ENCODE results near the gene IFT57.

Gene IFT57

DNA sequence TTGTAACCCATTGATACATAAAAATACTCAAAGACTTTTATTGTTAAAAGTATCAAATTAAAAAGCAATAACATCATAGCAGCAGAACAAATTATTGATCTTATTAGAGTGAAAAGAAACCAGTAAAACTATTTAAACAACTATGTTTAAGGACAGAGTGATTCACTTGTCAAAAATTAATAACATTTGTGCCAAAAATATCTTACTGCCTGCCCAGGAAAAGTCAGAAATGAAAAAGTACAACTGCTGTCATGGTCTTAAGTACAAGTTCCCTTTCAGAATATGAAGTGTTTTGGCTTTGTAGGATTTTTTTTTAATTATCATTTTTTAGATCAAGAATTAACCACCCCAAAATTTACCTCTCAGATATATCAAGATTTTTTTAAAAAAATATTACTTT lies 3.4 kb downstream of the IFT57 start:
- no peak for DNase-seq

DNA sequence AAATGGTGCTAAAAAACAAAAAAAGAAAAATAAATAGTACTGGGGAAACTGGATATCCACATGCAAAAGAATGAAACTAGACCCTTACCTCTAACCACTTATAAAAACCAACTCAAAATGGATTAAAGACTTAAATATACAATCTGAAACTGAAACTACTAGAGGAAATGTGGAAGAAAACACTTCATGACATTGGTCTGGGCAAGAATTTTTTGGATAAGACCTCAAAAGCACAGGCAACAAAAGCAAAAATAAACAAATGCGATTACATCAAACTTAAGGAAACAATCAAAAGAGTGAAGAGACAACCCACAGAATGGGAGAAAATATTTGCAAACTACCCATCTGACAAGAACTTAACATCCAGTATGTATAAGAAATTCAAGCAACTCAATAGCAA lies 6.4 kb downstream of the IFT57 start:
- DNase-seq, result no peak

GRCh38 chr3:108209579-108209978 lies 12.6 kb downstream of the IFT57 start:
- no peak for DNase-seq

GRCh38 chr3:108208831-108209230 lies 13.4 kb downstream of the IFT57 start:
- DNase-seq, result no peak

DNA sequence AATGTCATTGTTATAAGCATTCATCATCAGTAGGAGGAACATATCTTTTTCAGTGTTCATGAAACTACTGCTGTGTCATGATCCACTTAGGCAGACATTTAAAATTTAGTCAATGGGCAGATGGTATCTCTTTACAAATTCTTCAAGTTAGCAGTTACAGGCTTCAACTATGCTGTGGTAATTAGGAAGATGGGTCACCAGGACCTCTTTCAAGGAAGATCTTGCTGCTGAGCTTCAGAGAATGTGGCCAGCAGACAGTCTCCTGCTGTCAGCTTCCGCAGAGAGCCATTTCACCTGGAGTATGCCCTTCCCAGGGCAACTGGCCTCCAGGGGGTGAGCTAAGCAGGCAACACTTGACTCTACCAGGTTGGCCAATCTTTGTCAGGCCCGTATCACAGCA lies 19.4 kb downstream of the IFT57 start:
- DNase-seq, result no peak

GRCh38 chr3:108202080-108202479 lies 20.1 kb downstream of the IFT57 start:
- no peak for DNase-seq

GRCh38 chr3:108201258-108201657 lies 21.0 kb downstream of the IFT57 start:
- no peak for DNase-seq

DNA sequence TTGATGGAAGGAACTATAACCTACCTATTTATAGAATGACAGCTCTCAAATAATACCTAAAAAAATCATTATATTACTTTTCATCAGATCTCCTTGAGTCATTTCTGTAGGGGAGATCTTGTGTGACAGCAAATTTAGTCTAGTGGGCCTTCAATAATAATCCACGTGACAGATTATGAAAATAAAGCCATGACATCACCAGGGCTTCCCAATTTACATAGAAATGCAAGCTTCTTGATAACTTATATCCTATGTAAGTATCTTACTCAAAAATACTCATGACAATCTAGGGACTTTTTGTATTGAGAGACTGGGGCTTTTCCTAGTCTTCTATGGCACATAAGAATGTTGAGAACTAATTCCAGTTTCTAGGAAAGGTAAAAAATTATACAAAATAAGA lies 21.6 kb downstream of the IFT57 start:
- no peak for DNase-seq

DNA sequence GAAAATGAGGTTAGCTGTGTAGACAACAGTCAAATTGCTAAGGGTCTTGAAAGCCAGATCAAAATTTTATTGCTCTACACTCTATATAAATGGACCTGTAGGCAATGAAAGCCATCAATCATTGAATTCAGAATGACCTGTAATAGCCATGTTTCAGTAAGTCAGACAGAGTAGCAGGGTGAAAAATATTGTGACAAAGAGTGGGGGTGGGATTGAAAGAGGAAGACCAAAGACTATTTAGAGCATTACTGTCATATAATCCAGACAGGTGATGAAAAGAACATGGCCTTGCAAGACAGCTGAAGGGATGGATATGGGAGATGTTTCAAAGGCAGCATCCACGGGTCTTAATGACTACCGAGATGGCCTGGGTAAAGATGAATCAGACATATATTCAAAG lies 22.2 kb downstream of the IFT57 start:
- no peak for DNase-seq

DNA sequence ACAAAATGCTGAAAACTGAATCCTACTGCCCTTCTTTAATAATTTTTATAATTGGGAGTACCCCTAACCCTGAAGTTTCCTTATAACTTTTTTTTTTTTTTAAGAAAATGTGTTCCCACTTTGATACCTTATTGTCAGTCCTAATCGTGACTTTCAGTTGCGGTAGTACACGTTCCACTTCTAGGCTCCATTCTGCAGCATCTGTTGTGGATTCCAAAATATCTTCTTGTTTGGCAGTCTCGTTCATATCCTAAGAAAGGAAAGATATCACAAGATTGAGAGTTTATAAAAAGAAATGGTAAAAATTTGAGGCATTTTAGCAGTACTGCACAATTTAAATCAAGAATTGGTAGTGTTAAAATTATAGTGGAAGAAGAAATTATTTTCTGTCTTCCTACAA lies 30.8 kb downstream of the IFT57 start:
- no peak for DNase-seq

DNA sequence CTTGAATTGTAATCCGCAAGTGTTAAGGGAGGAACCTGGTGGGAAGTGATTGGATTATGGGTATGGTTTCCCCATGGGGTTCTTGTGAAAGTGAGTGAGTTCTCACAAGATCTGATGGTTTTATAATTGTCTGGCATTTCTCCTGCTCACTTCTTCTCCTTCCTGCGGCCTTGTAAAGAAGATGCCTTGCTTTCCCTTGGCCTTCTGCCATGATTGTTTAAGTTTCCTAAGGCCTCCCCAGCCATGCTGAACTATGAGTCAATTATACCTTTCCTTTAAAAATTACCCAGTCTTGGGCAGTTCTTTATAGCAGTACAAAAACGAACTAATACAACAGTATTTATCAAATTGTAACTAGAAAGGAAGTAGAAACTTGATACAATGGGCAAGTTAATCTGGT lies 31.9 kb downstream of the IFT57 start:
- DNase-seq, result no peak

DNA sequence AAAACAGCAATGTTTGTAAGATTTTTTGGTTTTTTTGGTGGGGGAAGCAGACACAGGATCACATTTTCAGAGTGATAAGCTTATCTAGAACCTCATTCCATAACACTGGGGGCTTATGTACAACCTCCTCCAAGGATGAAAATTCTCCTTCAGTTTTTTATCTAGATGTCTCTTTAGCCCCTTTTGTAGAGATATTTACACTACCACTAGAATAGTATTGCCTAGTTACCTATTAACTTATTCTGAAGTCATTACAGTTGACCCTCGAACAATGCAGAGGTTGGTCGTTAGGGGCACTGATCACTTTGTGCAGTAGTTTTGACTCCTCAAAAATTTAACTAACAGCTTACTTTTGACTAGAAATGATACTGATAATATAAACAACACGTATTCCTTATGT lies 32.8 kb downstream of the IFT57 start:
- no peak for DNase-seq

GRCh38 chr3:108185536-108185935 lies 36.7 kb downstream of the IFT57 start:
- no peak for DNase-seq

DNA sequence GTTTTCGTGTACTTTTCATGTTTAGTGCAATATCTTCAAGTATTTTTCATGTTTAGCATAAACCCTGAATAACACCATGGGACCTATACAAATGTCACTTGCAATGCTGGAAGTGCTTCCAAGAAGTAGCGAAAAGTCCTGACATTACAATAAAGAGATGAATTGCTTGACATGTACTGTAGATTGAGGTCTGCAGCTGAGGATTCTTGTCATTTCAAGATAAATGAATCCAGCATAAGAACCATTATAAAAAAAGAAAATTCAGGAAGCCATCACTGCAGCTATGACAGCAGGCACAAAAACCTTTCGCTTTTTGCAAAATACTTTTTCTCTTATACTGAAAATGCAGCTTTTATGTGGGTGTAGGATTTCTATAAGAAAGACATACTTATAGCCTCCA lies 37.4 kb downstream of the IFT57 start:
- no peak for DNase-seq

- DNase-seq, result no peak
Observed at GRCh38 chr3:108183971-108184370, 38.3 kb downstream of the IFT57 start.

- DNase-seq, result no peak
Observed at GRCh38 chr3:108183181-108183580, 39.0 kb downstream of the IFT57 start.

DNA sequence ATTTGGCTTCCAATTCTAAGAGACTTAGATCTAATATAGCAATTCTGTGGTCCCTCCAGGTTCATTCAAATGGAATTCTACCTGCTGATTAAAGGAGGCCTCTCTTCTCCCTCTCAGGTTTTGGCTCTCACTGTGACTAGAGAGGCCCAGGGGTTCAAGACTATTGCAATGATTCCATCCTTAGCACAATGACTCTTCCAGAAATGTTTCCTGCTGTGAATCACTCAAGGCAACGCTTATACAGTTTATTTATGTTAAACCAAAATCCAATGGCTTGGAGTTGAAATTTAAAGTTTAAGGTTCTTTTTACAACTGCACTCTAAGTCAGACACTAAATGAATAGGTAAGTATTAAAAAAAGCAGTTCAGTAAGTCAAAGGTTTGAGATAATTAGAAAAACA lies 39.9 kb downstream of the IFT57 start:
- DNase-seq, result no peak

GRCh38 chr3:108181172-108181571 lies 41.1 kb downstream of the IFT57 start:
- no peak for DNase-seq

DNA sequence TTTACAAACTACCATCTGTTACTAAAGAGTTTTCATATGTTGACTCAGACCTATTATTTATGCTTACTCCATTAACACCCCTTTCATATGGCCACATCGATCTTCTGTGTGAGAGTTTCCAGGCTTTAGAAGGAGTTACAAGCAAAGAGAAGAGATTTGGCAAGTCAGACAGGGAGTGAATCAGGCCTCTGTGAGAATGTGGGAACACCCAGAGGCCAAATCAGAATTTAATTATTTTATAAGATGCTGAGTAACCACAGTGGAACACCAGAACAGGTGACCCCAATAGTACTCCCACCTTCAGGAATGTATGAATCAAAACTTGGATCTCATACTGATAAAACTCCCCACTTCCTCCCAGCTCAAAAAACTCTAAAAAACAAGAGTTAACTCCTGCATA lies 42.0 kb downstream of the IFT57 start:
- no peak for DNase-seq

DNA sequence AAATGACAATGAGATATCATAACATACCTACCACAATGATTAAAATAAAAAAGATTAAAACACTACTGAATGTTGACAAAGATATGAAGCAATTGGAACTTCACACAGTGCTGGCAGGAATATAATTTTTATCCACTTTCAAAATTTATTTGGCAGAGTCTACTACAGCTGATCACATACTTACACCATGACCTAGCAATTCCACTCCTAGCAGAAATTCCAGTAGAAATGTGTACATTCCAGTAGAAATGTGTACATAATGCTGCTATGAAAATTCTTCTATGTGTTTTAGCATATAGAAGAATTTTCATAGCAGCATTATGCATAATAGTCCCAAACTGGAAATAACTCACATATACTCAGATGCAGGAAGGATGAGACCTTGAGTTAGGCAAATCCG lies 43.5 kb downstream of the IFT57 start:
- DNase-seq, result no peak

DNA sequence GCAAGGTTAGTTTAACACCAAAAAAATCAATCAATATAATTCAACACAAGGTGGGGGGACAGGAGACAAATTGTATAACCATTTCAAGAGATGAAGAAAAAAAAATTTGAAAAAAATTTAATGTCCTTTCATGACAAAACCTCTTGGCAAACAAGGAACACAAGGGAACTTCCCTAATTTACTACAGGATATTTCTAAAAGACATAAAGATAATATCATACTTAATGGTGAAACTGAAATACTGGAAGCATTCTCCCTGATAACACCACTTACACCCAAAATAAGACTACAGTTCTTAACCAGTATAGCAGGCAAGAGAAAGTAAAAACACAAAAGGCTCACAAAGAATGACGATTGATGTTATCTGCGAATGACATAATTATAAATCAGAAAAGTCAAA lies 44.7 kb downstream of the IFT57 start:
- no peak for DNase-seq

GRCh38 chr3:108175352-108175751 lies 46.9 kb downstream of the IFT57 start:
- DNase-seq, result no peak

DNA sequence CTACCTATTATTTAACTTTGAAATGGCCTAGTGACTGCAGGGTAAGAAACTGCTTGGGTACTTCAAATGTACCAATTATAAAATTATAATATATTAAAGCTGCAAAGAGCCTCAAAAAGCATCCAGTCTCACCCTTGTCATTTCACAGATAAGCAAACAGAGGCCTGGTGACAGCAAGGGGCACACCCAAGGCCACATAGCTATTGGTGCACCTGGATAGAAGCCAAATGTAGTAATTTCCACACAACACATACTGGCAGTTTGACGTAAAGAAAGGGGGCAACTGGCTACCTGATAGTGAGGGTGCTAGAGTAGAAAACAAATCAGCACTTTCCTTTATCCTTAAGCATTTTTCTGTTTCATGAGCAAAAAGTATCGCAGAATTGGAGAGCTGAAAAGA lies 51.1 kb downstream of the IFT57 start:
- no peak for DNase-seq

GRCh38 chr3:108164391-108164790 lies 57.8 kb downstream of the IFT57 start:
- DNase-seq, result no peak

DNA sequence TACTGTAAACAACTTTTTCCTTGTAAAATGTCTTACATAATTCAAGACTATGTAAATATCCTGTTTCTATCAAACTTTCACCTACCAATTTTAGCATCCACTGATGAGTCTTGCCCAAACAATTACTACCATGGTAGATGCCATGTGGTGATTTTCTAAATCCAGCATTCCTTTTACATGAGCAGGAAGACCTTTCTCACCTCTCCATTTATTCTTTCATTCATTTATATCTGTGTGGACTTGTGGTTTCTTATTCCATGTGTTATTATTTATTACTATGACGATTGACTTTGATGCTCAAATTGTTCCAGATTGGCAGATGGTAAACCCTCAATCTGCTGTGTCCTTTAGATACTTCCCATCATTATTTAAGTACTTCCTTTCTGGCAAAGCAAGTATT lies 62.4 kb downstream of the IFT57 start:
- no peak for DNase-seq

- no peak for DNase-seq
Observed at GRCh38 chr3:108159105-108159504, 63.1 kb downstream of the IFT57 start.
